Caco-2 (cell line): ENCODE results near the gene LRRC27. TPM values are rescaled to one million over a fixed set of nuclear protein-coding genes. Genes with fewer than 3 reads are reported as not detected.

Source experiments
- BruUV-seq: library from RNA; stranded (reverse); fragments of 400-500 nt; replicated peaks from 2 replicates; lab custom pipeline; 2021; lab: Mats Ljungman, UMichigan
- CTCF ChIA-PET: fragments of 300-600 bp; sonication (Branson Sonifier 250); formaldehyde crosslinking; loops from one replicate; lab custom pipeline; 2022; ENCODE audit warnings: antibody characterized with exemption; lab: Charles Lee
- POLR2A ChIA-PET: fragments of 300-600 bp; sonication (Branson Sonifier 250); formaldehyde crosslinking; loops from one replicate; lab custom pipeline; 2022; ENCODE audit warnings: antibody characterized with exemption; lab: Charles Lee
- DNase-seq, 2 experiments: peaks; one replicate each; pipeline versions ENCODE4 v3.0.0 to v3.0.0-alpha.2; 2020 to 2022
- H3K27me3 ChIP-seq: replicated peaks from 2 replicates; pipeline ENCODE4 v1.6.0; 2011; ENCODE audit warnings: low read length; ENCODE audit not compliant: control insufficient read depth, insufficient read depth
- H3K36me3 ChIP-seq: 2 replicates; pipeline ENCODE4 v1.5.1; 2011; ENCODE audit warnings: low read length; ENCODE audit not compliant: control insufficient read depth, insufficient read depth
- H3K4me1 ChIP-seq: fragments of 250-450 bp; sonication (Bioruptor Pico); 2 replicates; pipeline ENCODE4 v1.5.1; 2020; ENCODE audit warnings: mild to moderate bottlenecking
- H3K4me3 ChIP-seq: 2 replicates; pipeline ENCODE4 v1.5.1; 2011; ENCODE audit warnings: low read depth, mild to moderate bottlenecking, control low read depth, low read length
- H3K9me3 ChIP-seq: fragments of 250-450 bp; sonication (Bioruptor Pico); 2 replicates; pipeline ENCODE4 v1.5.1; 2020; ENCODE audit warnings: mild to moderate bottlenecking, moderate library complexity
- H3K27ac Mint-ChIP-seq: one replicate; pipeline ENCODE4 v1.8.0; 2022; ENCODE audit warnings: mixed read lengths; ENCODE audit not compliant: unreplicated experiment
- H3K27me3 Mint-ChIP-seq: one replicate; pipeline ENCODE4 v1.8.0; 2022; ENCODE audit warnings: mixed read lengths; ENCODE audit not compliant: insufficient read depth, unreplicated experiment
- H3K36me3 Mint-ChIP-seq: one replicate; pipeline ENCODE4 v1.8.0; 2022; ENCODE audit warnings: mild to moderate bottlenecking, mixed read lengths; ENCODE audit not compliant: insufficient read depth, unreplicated experiment
- H3K4me1 Mint-ChIP-seq: one replicate; pipeline ENCODE4 v1.8.0; 2022; ENCODE audit warnings: low read depth, mixed read lengths; ENCODE audit not compliant: unreplicated experiment
- H3K4me3 Mint-ChIP-seq: one replicate; pipeline ENCODE4 v1.8.0; 2022; ENCODE audit warnings: mild to moderate bottlenecking, moderate library complexity, mixed read lengths; ENCODE audit not compliant: unreplicated experiment
- H3K9me3 Mint-ChIP-seq: one replicate; pipeline ENCODE4 v1.8.0; 2022; ENCODE audit warnings: mixed read lengths; ENCODE audit not compliant: unreplicated experiment
- CTCF ChIP-seq, 2 experiments: fragments of 200-600 bp in 1 of 2; IDR thresholded peaks; 1 replicate in 1 of 2; 2 replicates in 1 of 2; pipeline versions ENCODE4 v1.5.1 to v1.8.0; 2011 to 2022; ENCODE audit warnings: antibody characterized with exemption in 1 of 2, control low read depth in 1 of 2, inconsistent platforms in 1 of 2, low read depth in 1 of 2, low read length in 1 of 2, mild to moderate bottlenecking in 1 of 2, moderate library complexity in 1 of 2; ENCODE audit not compliant: insufficient read depth in 1 of 2, severe bottlenecking in 1 of 2, unreplicated experiment in 1 of 2
- intact Hi-C: fragments of 100-400 bp; cut with micrococcal nuclease; formaldehyde crosslinking; loops from one replicate; pipeline ENCODE4 v1.10.0; 2022; ENCODE audit not compliant: unreplicated experiment
- total RNA-seq: library from RNA; stranded (reverse); gene quantifications from 2 replicates; pipeline ENCODE4 v1.2.3, GENCODE V29; 2022

The LRRC27 gene
- total RNA-seq, 1 experiment from 2014 or later, result 11.7 TPM

- Histone ChIP-seq H3K4me3 (no peak overlapping the region), H3K27me3 (no peaks in the 10 kb centered on the region), H3K9me3 (no peaks in the 10 kb centered on the region), H3K36me3 (no peaks in the 10 kb centered on the region; the same call in 1 of the 2 replicates), H3K4me1 (no peaks in the 10 kb centered on the region)
- Mint-ChIP-seq H3K27ac (no peak overlapping the region), H3K27me3 (no peaks in the 10 kb centered on the region), H3K9me3 (no peaks in the 10 kb centered on the region), H3K36me3 (peaks cover 5% of the 10 kb centered on the region), H3K4me1 (peaks cover 11% of the 10 kb centered on the region), H3K4me3 (no peak overlapping the region)
- CTCF ChIA-PET, result interaction anchor here (0.6 kb wide), 1 partner anchor 99 kb away, joined by 3 read pairs; no protein-coding TSS in a partner anchor
- BruUV-seq, result no TSS peak
- no peak for TF ChIP-seq CTCF (IDR thresholded peaks at IDR 0.05; ENCODE audit: insufficient read depth in 1 of 2, low read depth in 1 of 2, low read length in 1 of 2, severe bottlenecking in 1 of 2, unreplicated experiment in 1 of 2)
- DNase-seq, result no peak
- intact Hi-C loops, result no loop called here
- POLR2A ChIA-PET, result no interaction called here
These were observed 15.9 kb downstream of the LRRC27 start for GRCh38 chr10:132347931-132348267.

GRCh38 chr10:132349766-132350165 lies 17.8 kb downstream of the LRRC27 start:
- no peaks in the 10 kb centered on the region for H3K4me1 ChIP-seq
- BruUV-seq, result no TSS peak
- Mint-ChIP-seq H3K27me3 (no peaks in the 10 kb centered on the region), H3K9me3 (no peaks in the 10 kb centered on the region), H3K27ac (no peak overlapping the region), H3K4me3 (no peak overlapping the region), H3K4me1 (peaks cover 13% of the 10 kb centered on the region), H3K36me3 (peaks cover 9% of the 10 kb centered on the region)
- H3K27me3 ChIP-seq, result no peaks in the 10 kb centered on the region
- no peak for DNase-seq
- ChIA-PET CTCF (no interaction called here), POLR2A (no interaction called here)
- intact Hi-C loops, result no loop called here
- H3K4me3 ChIP-seq, result no peak overlapping the region
- no peaks in the 10 kb centered on the region; the same call in 1 of the 2 replicates for H3K36me3 ChIP-seq
- no peaks in the 10 kb centered on the region for H3K9me3 ChIP-seq
- no peak for TF ChIP-seq CTCF (IDR thresholded peaks at IDR 0.05; ENCODE audit: insufficient read depth in 1 of 2, low read depth in 1 of 2, low read length in 1 of 2, severe bottlenecking in 1 of 2, unreplicated experiment in 1 of 2)

DNA sequence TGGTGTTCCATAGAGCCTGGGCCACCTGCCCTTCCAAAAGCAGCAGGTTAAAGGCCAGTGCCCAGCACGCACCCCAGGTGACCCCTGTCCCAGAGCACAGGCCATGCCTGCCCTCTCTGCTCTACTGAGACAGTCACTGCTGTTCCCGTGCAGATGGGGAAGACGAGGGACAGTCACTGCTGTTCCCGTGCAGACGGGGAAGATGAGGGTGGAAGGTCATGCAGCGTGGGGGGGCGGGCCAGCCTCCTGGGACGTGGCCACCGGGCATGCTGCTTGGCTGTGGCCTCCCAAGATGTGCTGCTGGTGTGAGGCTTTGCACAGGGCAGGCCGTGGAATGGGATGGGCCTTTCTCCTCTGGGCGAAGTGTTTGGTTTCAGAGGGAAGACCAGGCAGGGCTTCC lies 18.4 kb downstream of the LRRC27 start:
- no peak overlapping the region for H3K27ac Mint-ChIP-seq
- BruUV-seq, result no TSS peak
- ChIA-PET POLR2A (no interaction called here), CTCF (no interaction called here)
- Histone ChIP-seq H3K36me3 (no peaks in the 10 kb centered on the region; the same call in 1 of the 2 replicates), H3K9me3 (no peaks in the 10 kb centered on the region), H3K27me3 (no peaks in the 10 kb centered on the region), H3K4me3 (no peak overlapping the region), H3K4me1 (no peaks in the 10 kb centered on the region)
- H3K4me1 Mint-ChIP-seq, result peaks cover 13% of the 10 kb centered on the region
- no peak for DNase-seq
- intact Hi-C loops, result no loop called here
- H3K27me3 Mint-ChIP-seq, result no peaks in the 10 kb centered on the region
- H3K9me3 Mint-ChIP-seq, result no peaks in the 10 kb centered on the region
- no peak for TF ChIP-seq CTCF (IDR thresholded peaks at IDR 0.05; ENCODE audit: insufficient read depth in 1 of 2, low read depth in 1 of 2, low read length in 1 of 2, severe bottlenecking in 1 of 2, unreplicated experiment in 1 of 2)
- H3K4me3 Mint-ChIP-seq, result no peak overlapping the region
- peaks cover 9% of the 10 kb centered on the region for H3K36me3 Mint-ChIP-seq
